ENCODE measurements around the gene OPCML.

Gene OPCML

DNA sequence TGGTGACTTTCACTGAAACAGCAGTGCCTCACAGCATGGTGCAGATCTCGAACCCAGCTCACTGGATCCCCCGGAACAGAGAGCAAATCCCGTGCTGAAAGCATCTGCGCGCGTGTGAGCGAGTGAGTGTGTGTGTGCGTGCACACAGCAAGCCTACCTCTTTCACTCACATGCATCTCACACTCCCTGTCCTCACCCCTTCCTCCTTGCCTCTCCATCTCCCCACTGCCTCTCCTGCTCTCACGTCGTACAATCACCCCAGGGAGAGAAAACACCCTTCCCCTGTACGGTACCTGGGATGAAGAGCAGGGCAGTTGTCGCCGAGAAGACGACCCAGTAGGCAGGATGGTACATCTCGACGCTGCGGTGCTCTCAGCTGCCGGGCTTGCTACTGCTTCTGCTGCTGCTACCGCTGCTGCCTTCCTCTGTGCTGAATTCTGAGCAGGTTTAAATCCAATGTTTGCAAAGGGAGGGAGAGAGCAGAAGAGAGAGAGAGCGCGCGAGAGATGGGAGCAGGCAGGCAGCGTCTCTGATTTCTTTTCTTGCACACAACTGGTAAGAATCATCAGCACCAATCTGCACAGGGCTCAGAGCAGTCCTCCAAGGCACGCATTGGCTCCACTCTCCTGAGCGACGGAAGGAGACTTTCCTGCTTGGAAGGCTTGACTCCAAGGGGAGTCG lies at the start of gene OPCML:
TSS of gene OPCML (minus strand) at position 531 of the 681 bp plus-strand sequence.
- H3K79me2 ChIP-seq (ENCODE audit: low read length) = no peaks in the 10 kb centered on the region
- no peaks in the 10 kb centered on the region for H4K20me1 ChIP-seq (ENCODE audit: insufficient read depth, low read length)
- no peak within 1 kb of the TSS for H3K9ac ChIP-seq (ENCODE audit: low read length)
- H3K4me2 ChIP-seq (ENCODE audit: low read depth, low read length) = no peak within 1 kb of the TSS
- no peaks in the 10 kb centered on the region for H3K4me1 ChIP-seq (ENCODE audit: low read length)
- no peak within 1 kb of the TSS for H2AFZ ChIP-seq (ENCODE audit: low read length)
- H3K9me2 ChIP-seq (replicated peaks; ENCODE audit: insufficient read depth, low read length) = no peaks in the 10 kb centered on the region
- no peak for DNase-seq
- H3K9me3 ChIP-seq (replicated peaks; ENCODE audit: insufficient read depth, low read length) = no peaks in the 10 kb centered on the region
- H3K36me3 ChIP-seq (replicated peaks; ENCODE audit: insufficient read depth, low read length) = no peaks in the 10 kb centered on the region
- H3F3A ChIP-seq (ENCODE audit: insufficient read depth, low read length) = no peaks in the 10 kb centered on the region
- H3K27ac ChIP-seq (ENCODE audit: low read length) = no peak within 1 kb of the TSS
- H3K4me3 ChIP-seq (ENCODE audit: low read length) = no peak within 1 kb of the TSS
- H3K27me3 ChIP-seq (replicated peaks; ENCODE audit: insufficient read depth, low read length) = no peaks in the 10 kb centered on the region
- no peak for TF ChIP-seq EZH2phosphoT487 (IDR thresholded peaks at IDR 0.05; ENCODE audit: low read length)
- TF ChIP-seq EZH2 (optimal IDR thresholded peaks at IDR 0.05; ENCODE audit: low read depth, low read length) = no peak
- TF ChIP-seq, protein P1, sequence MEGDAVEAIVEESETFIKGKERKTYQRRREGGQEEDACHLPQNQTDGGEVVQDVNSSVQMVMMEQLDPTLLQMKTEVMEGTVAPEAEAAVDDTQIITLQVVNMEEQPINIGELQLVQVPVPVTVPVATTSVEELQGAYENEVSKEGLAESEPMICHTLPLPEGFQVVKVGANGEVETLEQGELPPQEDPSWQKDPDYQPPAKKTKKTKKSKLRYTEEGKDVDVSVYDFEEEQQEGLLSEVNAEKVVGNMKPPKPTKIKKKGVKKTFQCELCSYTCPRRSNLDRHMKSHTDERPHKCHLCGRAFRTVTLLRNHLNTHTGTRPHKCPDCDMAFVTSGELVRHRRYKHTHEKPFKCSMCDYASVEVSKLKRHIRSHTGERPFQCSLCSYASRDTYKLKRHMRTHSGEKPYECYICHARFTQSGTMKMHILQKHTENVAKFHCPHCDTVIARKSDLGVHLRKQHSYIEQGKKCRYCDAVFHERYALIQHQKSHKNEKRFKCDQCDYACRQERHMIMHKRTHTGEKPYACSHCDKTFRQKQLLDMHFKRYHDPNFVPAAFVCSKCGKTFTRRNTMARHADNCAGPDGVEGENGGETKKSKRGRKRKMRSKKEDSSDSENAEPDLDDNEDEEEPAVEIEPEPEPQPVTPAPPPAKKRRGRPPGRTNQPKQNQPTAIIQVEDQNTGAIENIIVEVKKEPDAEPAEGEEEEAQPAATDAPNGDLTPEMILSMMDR (IDR thresholded peaks at IDR 0.05; ENCODE audit: low read length) = no peak

DNA sequence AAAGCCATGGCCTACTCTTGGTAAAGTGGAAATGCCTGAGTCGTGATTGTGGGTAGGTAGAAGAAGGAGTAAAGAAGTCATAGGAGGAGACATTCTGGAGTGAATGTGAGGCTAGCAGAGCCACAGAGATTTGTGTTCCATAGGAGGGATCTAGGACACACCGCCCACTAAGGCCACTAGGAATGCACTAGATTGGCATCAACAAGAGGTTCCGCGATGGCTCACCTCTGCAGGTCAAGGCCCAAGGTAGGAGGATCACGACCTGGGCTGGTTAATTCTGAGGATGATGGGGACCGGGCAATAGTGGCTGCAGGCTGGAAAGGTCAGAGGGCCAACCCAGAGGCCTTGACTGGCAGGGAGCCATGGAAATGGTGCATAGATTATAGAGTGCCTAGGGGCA lies 48.8 kb upstream of the OPCML start:
- no peaks in the 10 kb centered on the region for H3K36me3 ChIP-seq (replicated peaks; ENCODE audit: insufficient read depth, low read length)
- TF ChIP-seq EZH2phosphoT487 (IDR thresholded peaks at IDR 0.05; ENCODE audit: low read length) = no peak
- TF ChIP-seq, protein P1 (IDR thresholded peaks at IDR 0.05; ENCODE audit: low read length) = no peak
- no peak for TF ChIP-seq EZH2 (optimal IDR thresholded peaks at IDR 0.05; ENCODE audit: low read depth, low read length)

DNA sequence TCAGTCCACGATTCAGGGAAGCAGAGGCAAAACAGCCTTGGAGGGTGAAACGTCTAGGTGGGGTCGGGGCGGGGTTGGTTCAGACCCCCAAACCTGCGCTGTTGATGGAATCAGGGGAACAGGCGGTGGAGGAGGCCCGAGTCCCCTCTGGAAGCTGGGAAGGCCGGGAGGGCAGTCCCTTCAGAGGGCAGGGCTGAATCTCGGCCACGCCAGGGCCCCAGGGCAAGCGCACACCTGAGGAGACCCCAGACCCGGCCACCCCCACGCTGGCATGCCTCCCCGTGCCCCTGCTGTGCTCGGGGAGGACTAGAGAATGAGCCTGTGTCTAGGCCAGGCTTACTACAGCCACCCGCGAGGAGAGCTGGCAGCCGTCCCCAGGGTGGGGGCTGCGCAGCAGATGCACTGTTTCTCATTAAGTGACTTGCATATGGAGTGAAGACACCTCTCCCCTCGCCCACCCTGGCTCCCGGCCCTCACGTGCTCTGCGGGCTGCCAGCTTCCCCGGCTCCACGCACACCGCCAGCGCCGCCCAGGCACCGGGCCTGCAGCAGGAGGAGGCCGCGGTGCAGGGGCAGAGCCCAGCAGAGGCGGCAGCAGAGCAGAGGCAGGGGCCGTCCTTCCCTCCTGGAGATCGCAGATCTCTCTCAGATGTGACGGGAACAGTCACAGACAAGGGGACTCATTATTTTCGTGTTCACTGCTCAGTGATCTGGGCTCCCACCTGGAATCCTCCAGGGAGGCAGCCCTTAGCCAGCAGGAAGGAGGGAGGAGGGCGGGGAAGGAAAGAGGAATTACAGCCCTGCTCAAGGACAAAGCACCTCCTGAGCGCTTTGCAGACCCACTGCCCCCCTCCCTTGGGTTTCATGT lies 47.1 kb upstream of the OPCML start:
- no peak overlapping the region for H3K4me2 ChIP-seq (ENCODE audit: low read depth, low read length)
- TF ChIP-seq EZH2 (optimal IDR thresholded peaks at IDR 0.05; ENCODE audit: low read depth, low read length) = no peak
- TF ChIP-seq, protein P1 (IDR thresholded peaks at IDR 0.05; ENCODE audit: low read length) = no peak
- TF ChIP-seq EZH2phosphoT487 (IDR thresholded peaks at IDR 0.05; ENCODE audit: low read length) = no peak
- no peaks in the 10 kb centered on the region for H3K4me1 ChIP-seq (ENCODE audit: low read length)
- no peaks in the 10 kb centered on the region for H3K27me3 ChIP-seq (replicated peaks; ENCODE audit: insufficient read depth, low read length)
- no peaks in the 10 kb centered on the region for H3K36me3 ChIP-seq (replicated peaks; ENCODE audit: insufficient read depth, low read length)
- H3K79me2 ChIP-seq (ENCODE audit: low read length) = no peaks in the 10 kb centered on the region
- H3K27ac ChIP-seq (ENCODE audit: low read length) = no peak overlapping the region
- no peaks in the 10 kb centered on the region for H4K20me1 ChIP-seq (ENCODE audit: insufficient read depth, low read length)
- H2AFZ ChIP-seq (ENCODE audit: low read length) = no peak overlapping the region
- H3K4me3 ChIP-seq (ENCODE audit: low read length) = no peak overlapping the region
- no peaks in the 10 kb centered on the region for H3F3A ChIP-seq (ENCODE audit: insufficient read depth, low read length)
- no peak for DNase-seq
- H3K9me2 ChIP-seq (replicated peaks; ENCODE audit: insufficient read depth, low read length) = no peaks in the 10 kb centered on the region
- H3K9ac ChIP-seq (ENCODE audit: low read length) = no peak overlapping the region
- no peaks in the 10 kb centered on the region for H3K9me3 ChIP-seq (replicated peaks; ENCODE audit: insufficient read depth, low read length)

More for the DNA sequence above, 48.8 kb upstream of the OPCML start:
- H2AFZ ChIP-seq (ENCODE audit: low read length) = no peak overlapping the region
- H3K27ac ChIP-seq (ENCODE audit: low read length) = no peak overlapping the region
- H3K9me2 ChIP-seq (replicated peaks; ENCODE audit: insufficient read depth, low read length) = no peaks in the 10 kb centered on the region
- H3K4me3 ChIP-seq (ENCODE audit: low read length) = no peak overlapping the region
- no peak overlapping the region for H3K4me2 ChIP-seq (ENCODE audit: low read depth, low read length)
- H3K27me3 ChIP-seq (replicated peaks; ENCODE audit: insufficient read depth, low read length) = no peaks in the 10 kb centered on the region
- H3K4me1 ChIP-seq (ENCODE audit: low read length) = no peaks in the 10 kb centered on the region
- DNase-seq = no peak
- H3F3A ChIP-seq (ENCODE audit: insufficient read depth, low read length) = no peaks in the 10 kb centered on the region
- H3K79me2 ChIP-seq (ENCODE audit: low read length) = no peaks in the 10 kb centered on the region
- no peak overlapping the region for H3K9ac ChIP-seq (ENCODE audit: low read length)
- H4K20me1 ChIP-seq (ENCODE audit: insufficient read depth, low read length) = no peaks in the 10 kb centered on the region
- no peaks in the 10 kb centered on the region for H3K9me3 ChIP-seq (replicated peaks; ENCODE audit: insufficient read depth, low read length)
